A673 (cell line): ENCODE measurements around the gene IFT20. TPM values are rescaled to one million over a fixed set of nuclear protein-coding genes. Genes with fewer than 3 reads are reported as not detected.

Source experiments
- BruUV-seq: library from RNA; stranded (reverse); fragments of 400-500 nt; replicated peaks from 2 replicates; lab custom pipeline; 2021; lab: Mats Ljungman, UMichigan
- CTCF ChIA-PET: fragments of 300-600 bp; sonication (Branson Sonifier 250); formaldehyde crosslinking; loops from one replicate; lab custom pipeline; 2022; ENCODE audit warnings: antibody characterized with exemption; lab: Charles Lee
- POLR2A ChIA-PET: fragments of 300-600 bp; sonication (Branson Sonifier 250); formaldehyde crosslinking; loops from one replicate; lab custom pipeline; 2022; ENCODE audit warnings: antibody characterized with exemption; ENCODE audit not compliant: low non-redundant PET; lab: Charles Lee
- DNase-seq: peaks from one replicate; pipeline ENCODE4 v3.0.0-alpha.2; 2015; ENCODE audit warnings: low spot score
- H3K27ac ChIP-seq: fragments of 200-600 bp; sonication (generic); 2 replicates; pipeline ENCODE4 v1.5.1; 2016; ENCODE audit warnings: mixed run types, low read depth, mild to moderate bottlenecking, mixed read lengths, antibody characterized with exemption, low read length; ENCODE audit not compliant: poor library complexity, severe bottlenecking
- H3K27me3 ChIP-seq: fragments of 200-600 bp; sonication (generic); replicated peaks from 2 replicates; pipeline ENCODE4 v1.6.1; 2017; ENCODE audit warnings: mixed run types, low read depth, mild to moderate bottlenecking, mixed read lengths, antibody characterized with exemption, low read length; ENCODE audit not compliant: insufficient read depth, poor library complexity
- H3K36me3 ChIP-seq: fragments of 200-600 bp; sonication (generic); 2 replicates; pipeline ENCODE4 v1.6.1; 2016; ENCODE audit warnings: mixed run types, mild to moderate bottlenecking, mixed read lengths, antibody characterized with exemption, low read length; ENCODE audit not compliant: insufficient read depth, poor library complexity, severe bottlenecking
- H3K4me1 ChIP-seq: fragments of 200-600 bp; sonication (generic); 2 replicates; pipeline ENCODE4 v1.6.1; 2017; ENCODE audit warnings: mixed run types, mild to moderate bottlenecking, mixed read lengths, antibody characterized with exemption, low read length; ENCODE audit not compliant: insufficient read depth, poor library complexity, severe bottlenecking
- H3K4me3 ChIP-seq: fragments of 200-600 bp; sonication (generic); 2 replicates; pipeline ENCODE4 v1.5.1; 2016; ENCODE audit warnings: low read depth, mixed run types, mild to moderate bottlenecking, mixed read lengths, low read length; ENCODE audit not compliant: poor library complexity, severe bottlenecking
- H3K9me3 ChIP-seq: fragments of 200-600 bp; sonication (generic); 2 replicates; pipeline ENCODE4 v1.6.1; 2016; ENCODE audit warnings: mixed run types, low read depth, mild to moderate bottlenecking, mixed read lengths, antibody characterized with exemption, low read length; ENCODE audit not compliant: poor library complexity, severe bottlenecking
- EZH2 ChIP-seq: fragments of 200-600 bp; sonication (generic); IDR thresholded peaks from 2 replicates; pipeline ENCODE4 v1.6.1; 2017; ENCODE audit warnings: borderline replicate concordance, low read depth, mild to moderate bottlenecking, mixed read lengths, antibody characterized with exemption, low read length; ENCODE audit not compliant: poor library complexity, severe bottlenecking
- intact Hi-C: fragments of 100-400 bp; cut with micrococcal nuclease; formaldehyde crosslinking; loops from one replicate; pipeline ENCODE4 v1.10.0; 2022; ENCODE audit not compliant: unreplicated experiment
- total RNA-seq: library from RNA; stranded (reverse); gene quantifications from 2 replicates; pipeline ENCODE4 v1.2.3, GENCODE V29; 2021
- TF ChIP-seq, protein P1 (sequence below): fragments of 300-800, 200-600 bp; sonication (generic); conservative IDR thresholded peaks from 2 replicates; pipeline ENCODE4 v1.5.1; 2017; ENCODE audit warnings: low read depth, mild to moderate bottlenecking, antibody characterized with exemption, low read length, moderate library complexity, mixed read lengths

The IFT20 gene
- total RNA-seq, 1 experiment from 2014 or later = 21.5 TPM

DNA sequence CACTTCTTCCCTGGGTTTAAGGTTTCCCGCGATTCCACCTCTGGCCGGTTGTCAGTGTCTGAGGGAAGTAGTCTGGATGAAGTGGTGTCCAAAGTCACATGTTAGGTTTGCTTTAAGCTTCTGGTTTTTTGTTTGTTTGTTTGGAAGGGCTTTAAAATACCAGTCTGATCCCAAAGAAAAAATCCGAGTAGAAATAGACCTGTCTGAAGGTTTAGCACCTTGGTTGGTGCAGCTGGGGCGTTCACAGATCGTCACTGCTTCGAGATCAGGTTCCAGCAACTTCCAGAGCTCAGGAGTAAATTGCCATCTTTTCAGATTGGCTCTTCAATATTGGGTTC is 15.7 kb downstream of the IFT20 start:
- no TSS peak for BruUV-seq
- POLR2A ChIA-PET = no interaction called here

DNA sequence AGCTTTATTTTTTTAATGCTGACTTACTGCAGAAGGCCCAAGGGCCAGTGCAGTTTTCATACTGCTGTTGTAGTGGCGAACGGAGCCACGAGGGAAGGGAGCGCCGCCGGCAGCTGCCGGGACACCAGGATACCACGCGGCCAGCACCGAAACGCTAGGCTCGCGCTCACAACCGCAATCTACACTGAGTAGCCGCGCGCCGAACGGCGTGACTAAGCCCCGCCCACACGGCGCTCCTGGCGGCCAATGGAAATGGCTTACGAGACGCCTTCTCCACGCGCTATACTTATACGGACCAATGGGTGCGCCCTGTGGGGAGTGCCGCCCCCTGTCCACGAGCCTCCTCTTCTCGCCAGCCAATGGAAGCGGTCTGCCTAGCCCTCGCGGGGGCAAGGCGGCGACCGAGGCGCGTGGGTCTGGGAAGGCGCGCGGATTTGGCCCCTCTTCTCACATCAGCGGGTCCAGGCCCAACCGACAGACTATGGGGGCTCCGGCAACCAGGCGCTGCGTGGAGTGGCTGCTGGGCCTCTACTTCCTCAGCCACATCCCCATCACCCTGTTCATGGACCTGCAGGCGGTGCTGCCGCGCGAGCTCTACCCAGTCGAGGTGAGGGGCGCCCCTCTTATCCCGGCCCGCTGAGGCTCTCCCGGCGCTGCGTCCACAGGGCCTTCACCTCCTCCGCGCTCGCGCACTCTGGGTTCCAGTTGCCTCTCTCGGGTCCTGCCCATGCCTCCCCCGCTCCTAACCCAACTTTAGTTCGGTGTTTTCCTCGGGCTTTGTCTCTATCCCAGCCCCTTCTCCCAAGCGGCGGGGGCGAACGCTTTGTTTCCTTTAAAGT is 16.3 kb downstream of the IFT20 start, which contains the start of gene TMEM97:
TSS of gene TMEM97 (plus strand) at position 442 of the 839 bp plus-strand sequence. CDS start at position 482, 40 bp downstream.
- CTCF ChIA-PET = interaction anchor here (0.6 kb wide), 1 partner anchor 427 kb away, joined by 6 read pairs; no protein-coding TSS in a partner anchor
- intact Hi-C loops = no loop called here
- no TSS peak for BruUV-seq
- peak within 1 kb of the TSS; percentile 73 for H3K4me3 ChIP-seq
- POLR2A ChIA-PET = interaction anchor here (0.5 to 0.7 kb wide), 2 partner anchors 165 to 490 kb away, joined by 3 to 4 read pairs; no protein-coding TSS in a partner anchor
- H3K27ac ChIP-seq = peak within 1 kb of the TSS; percentile 88
- DNase-seq = peak; percentile 98
- H3K9me3 ChIP-seq = no peaks in the 10 kb centered on the region
- H3K4me1 ChIP-seq = peaks cover 31% of the 10 kb centered on the region
- H3K36me3 ChIP-seq = no peaks in the 10 kb centered on the region
- no peaks in the 10 kb centered on the region for H3K27me3 ChIP-seq
- TF ChIP-seq, protein P1, sequence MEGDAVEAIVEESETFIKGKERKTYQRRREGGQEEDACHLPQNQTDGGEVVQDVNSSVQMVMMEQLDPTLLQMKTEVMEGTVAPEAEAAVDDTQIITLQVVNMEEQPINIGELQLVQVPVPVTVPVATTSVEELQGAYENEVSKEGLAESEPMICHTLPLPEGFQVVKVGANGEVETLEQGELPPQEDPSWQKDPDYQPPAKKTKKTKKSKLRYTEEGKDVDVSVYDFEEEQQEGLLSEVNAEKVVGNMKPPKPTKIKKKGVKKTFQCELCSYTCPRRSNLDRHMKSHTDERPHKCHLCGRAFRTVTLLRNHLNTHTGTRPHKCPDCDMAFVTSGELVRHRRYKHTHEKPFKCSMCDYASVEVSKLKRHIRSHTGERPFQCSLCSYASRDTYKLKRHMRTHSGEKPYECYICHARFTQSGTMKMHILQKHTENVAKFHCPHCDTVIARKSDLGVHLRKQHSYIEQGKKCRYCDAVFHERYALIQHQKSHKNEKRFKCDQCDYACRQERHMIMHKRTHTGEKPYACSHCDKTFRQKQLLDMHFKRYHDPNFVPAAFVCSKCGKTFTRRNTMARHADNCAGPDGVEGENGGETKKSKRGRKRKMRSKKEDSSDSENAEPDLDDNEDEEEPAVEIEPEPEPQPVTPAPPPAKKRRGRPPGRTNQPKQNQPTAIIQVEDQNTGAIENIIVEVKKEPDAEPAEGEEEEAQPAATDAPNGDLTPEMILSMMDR = no peak
- no peak for TF ChIP-seq EZH2

More for the DNA sequence above, 15.7 kb downstream of the IFT20 start:
- peaks cover 31% of the 10 kb centered on the region for H3K4me1 ChIP-seq
- CTCF ChIA-PET = interaction anchor here (0.6 kb wide), 2 partner anchors 279 to 426 kb away, joined by 4 to 6 read pairs; no protein-coding TSS in a partner anchor
- H3K27ac ChIP-seq = peak overlapping the region; percentile 88
- TF ChIP-seq, protein P1 = no peak
- TF ChIP-seq EZH2 = no peak
- H3K36me3 ChIP-seq = no peaks in the 10 kb centered on the region
- no peaks in the 10 kb centered on the region for H3K27me3 ChIP-seq
- DNase-seq = no peak
- intact Hi-C loops = no loop called here
- peak overlapping the region; percentile 73 for H3K4me3 ChIP-seq
- H3K9me3 ChIP-seq = no peaks in the 10 kb centered on the region

DNA sequence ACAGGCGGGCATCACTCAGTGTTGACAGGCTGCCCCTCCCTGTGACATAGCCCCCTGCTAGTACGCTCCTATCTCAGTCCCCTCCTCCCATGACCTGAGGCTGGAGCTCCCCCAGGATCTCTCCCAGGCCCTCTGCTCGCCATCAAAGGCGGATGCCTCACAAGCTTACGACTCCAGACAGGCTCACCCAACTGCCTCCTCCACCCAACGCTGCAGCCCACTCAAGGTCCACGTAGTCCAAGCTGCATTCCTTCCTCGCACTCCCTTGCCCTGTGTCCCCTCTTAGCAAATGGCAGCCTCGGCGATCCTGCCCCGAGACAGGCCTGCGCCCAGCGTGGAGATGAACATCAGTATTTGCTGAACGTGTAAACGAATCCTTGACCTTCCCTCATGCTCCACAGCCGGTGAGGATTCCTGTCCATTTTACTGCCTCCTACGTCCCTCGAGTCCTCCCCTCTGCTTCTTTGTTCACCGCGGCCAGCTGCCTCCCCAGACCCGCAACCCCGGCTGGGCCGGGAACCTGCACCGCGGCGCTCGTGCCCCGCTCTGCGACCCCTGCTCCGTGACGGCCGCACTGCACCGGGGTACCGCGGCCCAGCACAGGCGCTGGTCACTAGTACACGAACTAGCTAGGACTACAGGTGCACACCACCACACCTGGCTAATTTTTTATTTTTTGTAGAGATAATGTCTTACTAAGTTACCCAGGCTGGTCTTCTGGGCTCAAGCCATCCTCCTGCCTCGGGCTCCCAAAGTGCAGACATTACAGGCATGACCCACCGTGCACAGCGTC is 17.1 kb downstream of the IFT20 start:
- POLR2A ChIA-PET = interaction anchor here (0.7 kb wide), 1 partner anchor 164 kb away, joined by 4 read pairs; no protein-coding TSS in a partner anchor
- Histone ChIP-seq H3K4me3 (peak overlapping the region; percentile 73), H3K27me3 (no peaks in the 10 kb centered on the region), H3K36me3 (no peaks in the 10 kb centered on the region), H3K9me3 (no peaks in the 10 kb centered on the region), H3K4me1 (peaks cover 30% of the 10 kb centered on the region), H3K27ac (peak overlapping the region; percentile 88)
- DNase-seq = no peak
- CTCF ChIA-PET = no interaction called here
- TSS peak; percentile 95 for BruUV-seq
- intact Hi-C loops = no loop called here
- TF ChIP-seq EZH2 = no peak
- TF ChIP-seq, protein P1 = no peak
